Colon (tissue), 2 donors: ENCODE results near the gene IQGAP2.
"Not testable (repeated sequence)": the region's sequence is repeated elsewhere in the genome, so short reads cannot be mapped to it uniquely, and the experiment has no call there.

ENCODE experiments used
- FAIRE-seq: peaks from 2 replicates; lab custom pipeline; 2012; peaks lifted over from hg19 to GRCh38; lab: Jason Lieb, UNC
- donor health status: control.
- donor health status: control.

IQGAP2 gene

DNA sequence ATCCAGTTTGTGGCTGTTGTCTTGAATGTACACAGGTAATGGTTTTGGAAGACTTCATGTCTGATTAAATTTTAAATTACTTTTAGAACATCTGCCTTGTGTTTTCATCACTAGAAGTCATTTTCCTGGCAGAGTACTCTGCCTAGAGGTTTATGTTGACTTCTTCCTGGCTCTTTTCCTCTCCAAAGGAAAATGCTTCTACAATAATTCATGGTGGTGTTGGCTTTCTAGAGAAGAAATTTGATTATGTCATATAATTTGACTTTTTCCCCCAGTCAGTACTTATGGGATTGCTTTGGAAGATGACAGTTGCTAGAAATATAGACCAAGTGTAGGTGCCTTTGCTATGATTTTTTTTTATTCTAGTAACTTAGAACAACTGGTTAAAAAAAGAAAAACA lies 173.4 kb downstream of the IQGAP2 start:
- no peak for FAIRE-seq

DNA sequence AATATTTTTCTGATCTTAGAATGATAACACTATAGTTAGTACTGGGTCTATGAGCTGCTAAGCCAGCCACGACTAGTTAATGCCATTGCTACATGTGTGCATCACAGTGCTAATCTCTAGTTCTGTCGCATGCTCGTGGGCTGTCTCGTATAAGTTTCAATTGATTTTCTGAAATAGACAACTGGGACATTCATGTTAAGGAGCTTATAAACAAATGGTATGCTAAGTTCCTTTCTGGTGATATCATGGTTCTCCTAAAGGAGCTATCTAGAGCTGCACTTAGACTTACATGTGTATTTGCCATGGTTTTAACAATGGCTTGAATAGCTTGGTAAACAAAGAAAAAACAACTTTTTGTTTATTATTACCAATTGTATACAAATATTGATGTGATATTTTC lies 173.9 kb downstream of the IQGAP2 start:
- FAIRE-seq, result no peak

DNA sequence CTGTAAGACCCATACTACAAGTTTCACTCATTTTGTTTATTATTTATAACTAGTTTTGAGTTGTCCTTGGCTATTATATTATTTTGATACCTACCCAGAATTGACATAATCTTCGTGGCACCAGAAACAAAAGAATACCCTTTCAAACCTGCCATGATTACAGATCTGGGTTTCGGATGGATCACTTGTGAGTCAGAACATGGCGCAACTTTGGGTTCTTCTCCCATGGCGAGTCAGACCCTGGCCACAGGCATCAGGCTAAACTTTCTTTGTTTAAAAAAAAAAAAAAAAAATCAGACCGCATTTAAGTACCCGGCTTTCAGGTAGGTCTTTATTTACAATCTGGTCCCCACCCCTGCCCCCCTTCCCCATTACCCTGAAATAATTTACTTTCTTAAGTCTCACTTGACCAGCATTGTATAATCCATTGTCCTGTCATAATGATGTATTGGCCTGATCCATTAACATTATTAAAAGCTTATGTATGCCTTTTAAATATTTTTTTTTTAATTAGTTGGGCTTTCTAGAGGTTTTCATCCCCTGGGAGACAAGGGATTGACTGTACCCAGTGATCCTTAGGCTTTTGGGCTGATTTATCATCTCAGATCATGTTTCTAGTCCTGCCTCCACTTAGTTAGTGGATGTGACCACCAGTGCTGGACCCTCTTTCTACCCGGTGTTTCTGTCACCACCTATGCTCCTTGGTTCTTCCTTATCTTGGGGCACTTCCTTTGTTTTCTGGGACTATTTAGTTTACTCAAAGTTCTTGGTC lies 176.3 kb downstream of the IQGAP2 start:
- FAIRE-seq, result no peak

DNA sequence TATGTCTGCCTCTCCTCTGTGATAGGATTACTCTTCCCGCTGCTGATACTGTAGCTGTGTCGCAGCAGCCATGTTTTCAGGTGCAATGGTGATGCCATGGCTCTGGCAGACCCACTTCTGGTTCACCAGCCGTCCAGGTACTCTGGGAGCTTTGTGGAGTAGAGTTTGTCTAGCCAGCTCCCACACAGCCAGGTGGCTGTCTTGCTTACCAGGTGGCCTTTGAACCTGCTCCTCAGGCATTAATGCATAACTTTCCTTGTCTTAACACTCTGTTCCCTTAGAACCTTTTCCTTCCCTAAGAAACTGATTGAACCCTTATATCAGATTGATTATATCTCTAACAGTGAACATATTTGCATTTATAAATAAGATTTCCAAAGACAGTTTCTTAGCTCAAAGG lies 177.9 kb downstream of the IQGAP2 start:
- no peak for FAIRE-seq

DNA sequence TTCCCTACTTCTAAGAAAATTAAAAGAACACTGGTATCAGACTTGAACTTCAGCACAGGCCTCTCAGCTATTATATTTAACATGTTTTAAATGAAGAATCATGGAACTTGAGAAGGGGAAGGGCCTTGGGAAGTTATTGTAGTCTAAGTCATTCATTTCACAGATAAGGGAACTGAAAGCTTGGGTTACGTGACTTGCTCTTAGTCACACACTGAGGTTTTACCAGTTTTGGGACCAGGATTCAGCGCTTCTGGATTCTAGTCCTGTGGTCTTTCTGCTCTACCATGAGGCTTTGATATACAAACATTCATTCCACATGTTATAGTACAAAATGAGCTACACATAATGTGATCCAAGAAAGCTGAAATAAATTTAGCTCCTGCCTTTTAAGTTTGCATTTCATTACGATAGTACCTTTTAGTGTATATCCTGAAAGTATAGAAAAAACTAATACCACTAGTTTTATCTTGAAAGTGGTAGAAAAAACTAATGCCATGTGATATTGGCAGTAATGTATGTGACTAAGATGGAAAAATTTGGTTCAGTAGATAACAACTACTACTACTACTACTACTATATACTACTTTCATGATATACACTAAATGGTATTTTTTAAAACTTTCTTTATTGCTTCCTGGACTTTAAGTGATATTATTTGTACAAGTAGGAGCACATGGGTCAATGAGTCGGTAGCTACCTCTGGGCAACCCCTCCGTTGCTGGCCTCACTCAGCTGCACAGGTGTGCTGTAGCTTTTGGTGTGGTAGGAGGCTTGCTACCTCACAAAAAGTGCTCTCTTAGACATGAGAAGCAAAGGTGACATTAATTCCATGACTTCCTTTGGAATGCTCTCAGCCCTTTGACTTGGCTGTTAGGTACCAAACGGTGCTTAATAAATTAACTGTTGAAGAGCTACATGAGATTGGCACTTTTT lies 179.4 kb downstream of the IQGAP2 start:
- no peak for FAIRE-seq

DNA sequence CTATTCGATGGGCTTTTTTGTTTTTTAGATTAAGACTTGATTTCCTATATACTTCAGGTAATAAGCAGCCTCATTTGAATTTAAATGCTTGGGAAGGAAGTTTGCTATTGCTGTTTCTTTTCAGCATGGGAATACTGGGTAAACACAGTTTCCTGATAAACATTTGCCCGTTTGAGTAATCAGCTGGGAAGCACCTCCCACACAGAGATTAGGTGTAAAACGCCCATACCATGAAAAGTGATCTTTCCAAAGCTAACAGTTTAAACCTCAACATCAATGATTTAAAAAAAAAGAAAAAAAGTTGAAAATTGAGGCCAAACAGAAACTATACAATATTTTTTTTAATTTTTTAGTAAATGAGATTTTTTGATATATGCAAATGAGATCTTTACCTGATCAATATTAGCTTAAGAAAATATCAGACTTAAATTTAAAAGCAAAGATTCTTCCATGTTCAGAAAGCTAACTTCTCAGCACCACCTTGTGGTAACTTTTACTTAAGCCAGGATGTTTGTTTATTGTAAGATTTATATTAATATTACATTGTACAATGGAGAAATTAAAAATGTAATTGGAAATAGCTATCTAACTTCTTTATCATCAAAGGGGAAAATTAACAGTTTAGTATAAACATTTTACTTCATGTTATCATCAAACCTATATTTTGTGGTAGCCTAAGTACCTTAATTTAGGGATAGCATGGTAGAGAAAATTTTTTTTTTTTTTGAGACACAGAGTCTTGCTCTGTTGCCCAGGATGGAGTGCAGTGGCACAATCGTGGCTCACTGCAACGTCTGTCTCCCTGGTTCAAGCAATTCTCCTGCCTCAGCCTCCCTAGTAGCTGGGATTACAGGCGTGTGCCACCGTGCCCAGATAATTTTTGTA lies 180.3 kb downstream of the IQGAP2 start:
- peak; percentile 89 for FAIRE-seq

DNA sequence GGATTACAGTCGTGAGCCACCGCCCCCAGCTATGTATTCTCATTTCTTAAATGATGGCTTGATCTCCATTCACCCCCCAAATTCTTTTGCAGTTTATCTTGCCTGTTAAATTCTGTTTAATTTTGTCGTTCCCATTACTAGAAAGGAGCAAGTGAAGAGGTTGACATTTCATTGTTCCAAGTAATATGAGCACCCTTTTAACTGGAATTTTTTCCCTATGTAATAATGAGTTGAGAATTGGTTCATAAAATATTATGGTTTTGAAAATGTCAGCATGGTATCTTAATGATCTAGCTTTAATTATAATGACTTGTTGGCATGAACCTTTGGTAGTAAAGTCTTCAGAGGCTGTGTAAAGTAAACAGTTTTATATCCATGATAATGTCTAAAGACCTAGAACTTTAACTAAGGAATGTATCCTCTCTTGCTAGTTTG lies 182.7 kb downstream of the IQGAP2 start:
- peak; percentile 57 for FAIRE-seq

DNA sequence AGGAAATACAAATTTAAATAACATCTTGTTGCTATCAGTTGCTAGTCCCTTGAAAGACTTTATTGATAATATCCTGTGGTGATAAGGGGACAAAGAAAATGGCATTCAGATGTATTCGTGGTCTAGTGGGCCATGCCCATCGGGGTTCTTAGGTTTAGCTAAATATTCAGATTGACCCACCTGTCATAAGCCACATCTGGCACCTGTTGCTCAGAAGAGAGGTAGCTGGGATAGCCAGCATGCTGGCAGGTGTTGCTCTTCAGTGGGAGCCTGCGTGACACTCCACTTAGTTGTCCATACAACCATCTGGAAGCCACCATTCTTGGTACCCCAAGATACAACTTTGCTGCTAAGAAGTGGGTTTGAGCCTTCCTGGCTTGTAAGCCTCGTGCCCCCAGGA lies 183.4 kb downstream of the IQGAP2 start:
- FAIRE-seq, result no peak

DNA sequence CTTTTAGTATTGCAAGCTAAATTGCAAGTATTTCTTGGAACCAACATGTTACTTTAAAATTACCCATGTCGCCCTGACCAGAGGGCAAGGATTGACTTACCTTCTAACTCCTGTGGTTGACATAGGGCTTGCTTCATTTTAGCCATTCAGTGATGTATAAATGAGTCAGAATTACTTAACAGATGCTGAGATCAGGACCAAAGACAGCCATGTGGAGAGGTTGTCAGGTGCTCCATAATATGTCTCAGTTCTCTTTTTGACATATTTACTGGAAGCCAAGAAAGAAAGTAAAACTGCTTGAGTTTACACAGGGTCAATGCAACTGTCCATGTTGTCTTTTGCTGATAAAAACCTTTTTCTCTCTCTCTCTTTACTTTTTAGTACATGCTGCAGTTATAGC lies 186.9 kb downstream of the IQGAP2 start:
- FAIRE-seq, result no peak

DNA sequence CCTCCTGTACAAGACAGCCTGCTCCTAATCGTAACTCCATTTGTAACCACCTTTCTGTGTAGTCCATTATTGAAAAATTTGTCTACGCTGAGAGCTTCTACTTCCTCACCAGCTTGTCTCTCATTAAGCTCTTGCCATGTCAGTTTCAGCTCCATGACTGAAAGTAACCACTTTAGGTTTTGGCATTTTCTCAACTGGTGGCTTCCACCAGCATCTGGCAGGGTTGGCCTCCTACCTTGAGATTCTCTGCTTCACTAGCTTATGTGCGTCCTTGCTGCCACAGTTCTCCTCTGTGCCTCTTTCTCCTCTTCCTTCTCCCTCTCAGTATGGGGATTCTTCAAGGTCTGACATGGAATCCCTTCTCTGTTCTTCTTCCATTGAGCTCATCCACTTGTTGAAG lies 188.3 kb downstream of the IQGAP2 start:
- FAIRE-seq, result no peak

DNA sequence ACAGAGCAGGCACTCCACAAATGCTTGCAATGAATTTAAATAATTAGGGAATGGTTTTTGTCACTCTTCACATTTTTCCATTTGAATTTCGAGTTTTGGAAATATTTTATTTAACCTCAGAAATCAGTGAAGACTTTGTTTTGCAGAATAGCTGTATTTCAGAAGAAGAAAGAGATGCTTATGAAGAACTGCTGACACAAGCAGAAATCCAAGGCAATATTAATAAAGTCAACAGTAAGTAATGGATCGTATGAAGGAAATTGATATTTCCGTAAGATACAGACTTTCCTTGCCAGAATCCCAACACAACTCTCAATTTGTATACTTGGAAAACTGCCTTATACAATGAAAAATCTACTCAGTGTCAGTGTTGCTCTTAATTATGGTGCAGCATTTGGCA lies 189.6 kb downstream of the IQGAP2 start:
- FAIRE-seq, result no peak

DNA sequence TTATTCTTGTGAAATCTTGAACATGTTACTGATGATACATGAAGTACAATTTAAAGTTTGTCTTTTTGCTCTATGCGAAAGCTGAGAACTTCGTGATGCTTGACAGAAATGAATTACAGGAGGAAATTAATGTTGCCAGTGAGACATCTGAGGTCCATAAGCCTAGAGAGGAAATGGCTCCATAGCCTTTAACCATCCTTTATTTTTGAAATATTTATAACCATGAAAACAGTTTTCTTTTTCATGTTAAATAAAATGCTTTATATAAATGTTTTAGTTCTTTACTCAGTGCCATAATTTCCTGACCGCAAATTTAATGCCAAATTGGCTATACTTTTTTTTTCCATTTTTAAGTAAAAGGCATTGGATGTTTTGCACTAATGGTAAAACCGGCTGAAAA lies 191.0 kb downstream of the IQGAP2 start:
- no peak for FAIRE-seq

DNA sequence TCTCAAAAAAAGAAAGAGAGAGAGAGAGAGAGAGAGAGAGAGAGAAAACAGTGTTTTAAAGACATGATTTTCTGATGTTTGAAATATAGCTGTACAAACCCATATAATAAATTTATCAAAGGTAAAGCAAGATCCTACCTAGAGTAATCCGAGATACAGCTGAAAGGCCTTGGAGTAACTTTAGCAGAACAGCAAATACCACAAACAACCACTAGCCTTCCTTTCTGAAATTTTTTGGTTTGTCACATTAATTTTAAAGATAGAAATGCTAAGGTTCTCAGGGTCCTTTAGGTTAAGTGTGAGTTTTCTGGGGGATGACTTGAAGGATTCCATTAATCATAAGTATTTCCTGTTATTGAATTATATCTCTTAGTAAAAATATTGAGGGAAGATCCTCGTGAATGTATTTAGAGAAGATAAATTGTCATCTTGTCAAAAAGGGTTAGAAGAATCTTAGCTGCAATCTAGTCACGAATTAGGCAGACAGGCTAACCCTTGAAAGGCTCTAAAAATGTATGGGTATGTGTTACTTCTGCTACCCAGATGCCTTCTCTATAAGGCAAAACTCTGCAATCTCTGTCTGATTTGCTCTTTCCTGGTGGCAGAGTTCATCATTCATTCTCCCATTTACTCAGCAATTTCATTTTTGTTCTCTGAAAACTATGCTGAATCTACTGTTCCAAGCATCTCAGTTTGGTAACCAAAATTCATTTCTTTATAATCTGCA lies 192.8 kb downstream of the IQGAP2 start:
- no peak for FAIRE-seq

DNA sequence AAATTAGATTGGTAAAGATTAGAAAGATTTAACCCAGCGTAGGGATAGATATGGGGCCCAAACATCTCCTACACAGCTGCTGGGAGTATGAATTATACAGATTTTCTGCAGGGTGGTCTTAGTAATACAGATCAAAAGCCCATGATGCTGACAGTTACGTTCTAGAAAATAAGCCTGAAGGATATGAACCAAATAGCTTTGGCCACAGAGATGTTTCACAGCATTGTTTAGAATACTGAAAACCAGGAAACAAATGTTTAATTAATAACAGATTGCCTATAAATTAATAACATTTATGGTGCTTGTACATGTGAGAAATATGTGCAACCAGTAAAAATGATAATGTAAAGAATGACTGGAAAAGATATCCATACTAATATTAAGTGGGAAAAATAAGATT lies 195.4 kb downstream of the IQGAP2 start:
- no peak for FAIRE-seq

DNA sequence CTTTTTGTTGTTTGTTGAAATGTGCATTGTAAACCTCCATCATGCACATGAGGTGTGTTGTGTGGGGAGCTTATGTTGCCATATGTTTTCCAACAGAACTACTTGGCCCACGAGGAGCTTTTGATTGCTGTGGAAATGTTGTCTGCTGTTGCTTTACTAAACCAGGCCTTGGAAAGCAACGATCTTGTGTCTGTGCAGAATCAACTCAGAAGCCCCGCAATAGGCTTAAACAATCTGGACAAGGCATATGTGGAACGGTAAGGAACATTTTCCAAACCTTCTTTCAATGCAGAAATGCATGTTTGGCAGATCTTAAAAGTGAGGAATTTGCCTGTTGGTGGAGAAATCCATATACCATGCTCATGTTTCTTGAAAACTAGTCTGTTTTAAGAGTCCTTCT lies 197.6 kb downstream of the IQGAP2 start:
- FAIRE-seq, result no peak

DNA sequence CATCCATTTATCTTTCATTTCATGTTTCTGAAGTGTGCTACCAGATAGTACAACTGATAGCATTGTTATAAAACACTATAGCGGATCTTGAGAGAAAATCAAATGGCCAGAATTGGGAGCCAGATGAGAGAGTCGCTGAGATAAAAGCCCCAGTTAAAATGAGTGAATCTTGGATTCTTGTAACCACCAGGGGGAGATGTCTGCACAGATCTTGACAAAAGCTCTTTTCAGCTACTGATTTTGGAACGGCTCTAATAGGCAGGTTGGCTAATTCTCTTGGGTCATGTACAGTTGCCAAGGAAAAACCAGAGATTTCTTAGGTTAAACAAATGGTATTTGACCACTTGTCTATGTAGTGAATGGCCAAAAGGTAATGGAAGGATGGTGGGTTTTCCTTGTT lies 198.4 kb downstream of the IQGAP2 start:
- no peak for FAIRE-seq

DNA sequence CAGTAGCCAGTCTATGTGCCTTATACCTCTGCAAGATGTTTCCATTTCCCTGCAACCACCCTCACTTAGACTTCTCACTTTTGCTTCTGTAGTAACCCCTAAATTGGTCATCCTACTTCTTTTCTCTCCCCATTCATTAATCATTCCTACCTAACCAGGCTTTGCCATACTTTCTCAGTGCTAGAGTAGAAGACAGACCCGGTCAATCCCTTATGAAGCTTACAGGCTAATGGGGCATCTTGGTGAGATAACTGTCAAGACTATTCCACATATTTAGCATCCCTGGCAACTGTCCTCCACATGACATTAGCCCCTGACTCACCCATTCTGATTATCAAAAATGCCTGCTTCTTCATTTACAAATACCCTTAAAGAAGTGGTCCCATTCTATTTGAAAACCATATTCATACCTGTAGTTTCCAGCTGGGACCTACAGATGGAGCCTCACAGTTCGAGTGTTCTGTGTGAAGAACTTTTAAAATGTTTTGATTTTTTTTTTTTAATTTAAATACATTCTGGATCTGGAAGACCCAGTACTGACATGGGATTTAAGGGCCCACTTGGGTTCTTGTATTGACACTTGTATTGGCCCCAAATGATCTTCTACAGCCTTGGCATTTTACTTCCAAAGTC lies 199.1 kb downstream of the IQGAP2 start:
- no peak for FAIRE-seq

DNA sequence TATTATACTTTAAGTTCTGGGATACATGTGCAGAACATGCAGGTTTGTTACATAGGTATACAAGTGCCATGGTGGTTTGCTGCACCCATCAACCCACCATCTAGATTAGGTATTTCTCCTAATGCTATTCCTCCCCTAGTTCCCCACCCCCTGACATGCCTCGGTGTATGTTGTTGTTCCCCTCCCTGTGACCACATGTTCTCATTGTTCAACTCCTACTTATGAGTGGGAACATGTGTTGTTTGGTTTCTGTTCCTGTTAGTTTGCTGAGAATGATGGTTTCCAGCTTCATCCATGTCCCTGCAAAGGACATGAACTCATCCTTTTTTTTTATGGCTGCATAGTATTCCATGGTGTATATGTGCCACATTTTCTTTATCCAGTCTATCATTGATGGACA lies 200.9 kb downstream of the IQGAP2 start:
- not testable (repeated sequence) for FAIRE-seq

DNA sequence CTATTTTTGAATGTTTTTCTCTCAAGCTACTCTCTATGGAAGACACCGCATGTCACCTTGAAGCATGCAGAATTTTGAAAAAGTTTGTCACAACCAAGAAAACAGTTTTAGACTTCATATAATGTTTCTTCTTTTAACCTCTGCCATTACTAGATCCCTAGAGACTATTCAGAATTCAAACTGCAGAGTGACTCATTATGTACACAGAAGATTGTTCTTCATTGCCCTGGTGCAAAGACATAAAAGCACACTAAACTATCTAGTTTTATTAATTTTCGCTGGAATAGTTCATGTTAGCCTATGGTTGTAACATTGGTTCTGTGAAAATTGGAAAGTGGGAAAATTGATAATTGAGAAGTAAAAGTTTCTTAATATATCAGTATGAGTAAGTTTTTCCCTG lies 201.8 kb downstream of the IQGAP2 start:
- FAIRE-seq, result no peak

DNA sequence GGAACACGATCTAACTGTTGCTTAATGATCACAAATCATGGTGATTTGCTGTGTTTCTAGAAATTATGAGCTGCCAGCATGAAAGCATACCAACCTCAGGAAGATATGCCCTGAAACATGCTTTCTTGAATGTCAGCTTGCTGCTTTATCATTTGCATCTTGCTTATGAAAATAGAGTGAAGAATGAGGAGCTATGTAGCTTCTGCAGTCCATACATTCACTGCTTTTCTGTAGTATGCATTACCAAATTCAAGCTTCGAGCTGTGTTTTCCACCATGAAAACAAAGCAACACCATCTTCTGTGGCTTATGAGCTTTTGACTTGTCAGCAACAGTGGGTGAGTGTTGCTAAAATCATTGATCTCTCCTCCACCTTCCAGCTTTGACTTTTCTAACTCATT lies 203.6 kb downstream of the IQGAP2 start:
- no peak for FAIRE-seq

DNA sequence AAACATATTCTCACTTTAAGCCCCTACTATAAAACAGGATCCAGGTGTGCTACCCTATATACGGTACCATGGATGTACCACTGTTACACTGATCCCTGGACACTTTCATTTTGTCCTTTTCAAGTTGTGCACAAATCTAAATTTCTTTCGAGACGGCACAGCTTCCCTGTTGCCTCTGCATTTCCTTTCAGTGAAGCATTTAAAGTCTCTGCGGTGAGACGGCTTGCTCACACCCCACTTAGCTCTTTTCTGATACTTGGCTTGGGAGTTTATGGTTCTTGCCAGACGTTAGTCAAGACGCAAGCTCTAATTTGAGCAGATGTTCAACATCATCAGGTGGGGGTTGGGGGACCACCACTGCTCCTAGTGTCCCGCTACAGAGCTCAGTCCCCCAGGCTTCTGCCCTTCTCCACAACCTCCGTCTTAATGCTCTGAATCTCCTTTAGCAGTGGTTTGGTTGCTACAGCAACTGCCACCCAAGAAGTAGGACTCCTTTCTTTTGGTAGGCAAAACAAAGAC lies 204.3 kb downstream of the IQGAP2 start:
- no peak for FAIRE-seq
